ENCODE data around the gene IGFL3. TPM values are rescaled to one million over a fixed set of nuclear protein-coding genes. Genes with fewer than 3 reads are reported as not detected.

The IGFL3 gene
- total and polyA plus RNA-seq, 4 donors = not detected

Other genes with a start within 250 kb of the IGFL3 start
- gene IRF2BP1, start 238.5 kb downstream of the IGFL3 start, total RNA-seq = 10 to 100 TPM; 18.7 to 28.1 TPM
- gene IRF2BP1, start 238.5 kb downstream of the IGFL3 start, polyA plus RNA-seq (ENCODE audit: insufficient read length in 2 of 2) = 10 to 100 TPM; 32.1 to 34.0 TPM
- 1 to 10 TPM; 1.3 to 2.5 TPM for gene MYPOP, start 222.1 kb downstream of the IGFL3 start, total RNA-seq
- 10 to 100 TPM; 10.9 to 13.6 TPM for gene MYPOP, start 222.1 kb downstream of the IGFL3 start, polyA plus RNA-seq (ENCODE audit: insufficient read length in 2 of 2)
- gene NANOS2, start 209.9 kb downstream of the IGFL3 start, total RNA-seq = under 1 TPM in 1 of 2 donors, not detected in 1; 0.11 TPM
- under 1 TPM; 0.15 to 0.21 TPM for gene NANOS2, start 209.9 kb downstream of the IGFL3 start, polyA plus RNA-seq (ENCODE audit: insufficient read length in 2 of 2)
- 1 to 10 TPM; 5.4 to 5.7 TPM for gene NOVA2, start 150.8 kb downstream of the IGFL3 start, total RNA-seq
- 10 to 100 TPM; 49.3 to 52.4 TPM for gene NOVA2, start 150.8 kb downstream of the IGFL3 start, polyA plus RNA-seq (ENCODE audit: insufficient read length in 2 of 2)
- 10 to 100 TPM in 1 of 2 donors, 1 to 10 TPM in 1; 9.4 to 13.7 TPM for gene CCDC61, start 129.2 kb downstream of the IGFL3 start, total RNA-seq
- gene CCDC61, start 129.2 kb downstream of the IGFL3 start, polyA plus RNA-seq (ENCODE audit: insufficient read length in 2 of 2) = 10 to 100 TPM; 15.7 to 21.3 TPM
- gene PGLYRP1, start 101.6 kb downstream of the IGFL3 start, total RNA-seq = 1 to 10 TPM in 1 of 2 donors, not detected in 1; 5.5 TPM
- gene PGLYRP1, start 101.6 kb downstream of the IGFL3 start, polyA plus RNA-seq (ENCODE audit: insufficient read length in 2 of 2) = 1 to 10 TPM in 1 of 2 donors, under 1 TPM in 1; 0.49 to 3.3 TPM
- gene IGFL4, start 83.7 kb downstream of the IGFL3 start, total RNA-seq = 1 to 10 TPM; 1.6 to 3.3 TPM
- 10 to 100 TPM in 1 of 2 donors, 1 to 10 TPM in 1; 8.1 to 12.0 TPM for gene IGFL4, start 83.7 kb downstream of the IGFL3 start, polyA plus RNA-seq (ENCODE audit: insufficient read length in 2 of 2)
- under 1 TPM; 0.10 to 0.61 TPM for gene IGFL2, start 23.6 kb upstream of the IGFL3 start, total RNA-seq
- gene IGFL2, start 23.6 kb upstream of the IGFL3 start, polyA plus RNA-seq (ENCODE audit: insufficient read length in 2 of 2) = under 1 TPM in 1 of 2 donors, not detected in 1; 0.53 TPM
- gene IGFL1, start 105.1 kb upstream of the IGFL3 start, total RNA-seq = not detected
- gene IGFL1, start 105.1 kb upstream of the IGFL3 start, polyA plus RNA-seq (ENCODE audit: insufficient read length in 2 of 2) = not detected
- 10 to 100 TPM; 16.9 to 54.9 TPM for gene HIF3A, start 172.4 kb upstream of the IGFL3 start, total RNA-seq
- gene HIF3A, start 172.4 kb upstream of the IGFL3 start, polyA plus RNA-seq (ENCODE audit: insufficient read length in 2 of 2) = 10 to 100 TPM; 30.4 to 93.8 TPM
- gene PPP5C, start 222.4 kb upstream of the IGFL3 start, total RNA-seq = 10 to 100 TPM; 52.5 to 77.4 TPM
- 100 to 1,000 TPM; 142 to 158 TPM for gene PPP5C, start 222.4 kb upstream of the IGFL3 start, polyA plus RNA-seq (ENCODE audit: insufficient read length in 2 of 2)